Panc1 (cell line): ENCODE data around the gene XYLT1.

ENCODE experiments used
- CTCF ChIP-seq: fragments of 450-650 bp; IDR thresholded peaks from 2 replicates; pipeline ENCODE4 v1.5.1; 2017; ENCODE audit warnings: mild to moderate bottlenecking
- POLR2AphosphoS5 ChIP-seq: IDR thresholded peaks from 2 replicates; pipeline ENCODE4 v1.6.1; 2012; ENCODE audit warnings: mild to moderate bottlenecking, low read depth, low read length, moderate library complexity
- SIN3A ChIP-seq: IDR thresholded peaks from 2 replicates; pipeline ENCODE4 v1.6.1; 2012; ENCODE audit warnings: low read depth, mild to moderate bottlenecking, low read length, moderate library complexity, borderline replicate concordance; ENCODE audit not compliant: insufficient read depth

- TF ChIP-seq CTCF (no peak), POLR2AphosphoS5 (no peak), SIN3A (no peak)
Measured at GRCh38 chr16:17061326-17061725, 409.4 kb downstream of the XYLT1 start.
